Adipose tissue (tissue), 3 donors: Measurements from ENCODE around the gene UBL4A. TPM values are rescaled to one million over a fixed set of nuclear protein-coding genes. Genes with fewer than 3 reads are reported as not detected.

Experiments
- H3K27ac ChIP-seq: one replicate; pipeline ENCODE4 v1.5.1; 2013; ENCODE audit warnings: low read depth, low read length
- WGBS, 3 donors: extraction: QIAGEN DNeasy Blood & Tissue Kit; methylation state at CpG; one replicate each; pipeline ENCODE4 v1.1.7; 2013; 5-methylcytosine and 5-hydroxymethylcytosine counted together
- polyA plus RNA-seq, 3 donors: library from polyadenylated mRNA; stranded (reverse); fragments of 200-250 nt; gene quantifications; one replicate each; pipeline ENCODE4 v1.2.3, GENCODE V29; 2013
- donor health status: healthy with polysubstance abuse.
- donor health status: Bipolar disorder and iron deficiency.
- donor health status: healthy.

Gene UBL4A
- polyA plus RNA-seq, 3 donors: 20.6 to 35.4 (median 24.3) TPM

GRCh38 chrX:154435171-154435733 lies 51.2 kb downstream of the UBL4A start:
- WGBS, 3 donors: 94 to 96% (median 94%) methylated on average over 17 to 19 of the region's 19 CpGs
- H3K27ac ChIP-seq: no peak overlapping the region

DNA sequence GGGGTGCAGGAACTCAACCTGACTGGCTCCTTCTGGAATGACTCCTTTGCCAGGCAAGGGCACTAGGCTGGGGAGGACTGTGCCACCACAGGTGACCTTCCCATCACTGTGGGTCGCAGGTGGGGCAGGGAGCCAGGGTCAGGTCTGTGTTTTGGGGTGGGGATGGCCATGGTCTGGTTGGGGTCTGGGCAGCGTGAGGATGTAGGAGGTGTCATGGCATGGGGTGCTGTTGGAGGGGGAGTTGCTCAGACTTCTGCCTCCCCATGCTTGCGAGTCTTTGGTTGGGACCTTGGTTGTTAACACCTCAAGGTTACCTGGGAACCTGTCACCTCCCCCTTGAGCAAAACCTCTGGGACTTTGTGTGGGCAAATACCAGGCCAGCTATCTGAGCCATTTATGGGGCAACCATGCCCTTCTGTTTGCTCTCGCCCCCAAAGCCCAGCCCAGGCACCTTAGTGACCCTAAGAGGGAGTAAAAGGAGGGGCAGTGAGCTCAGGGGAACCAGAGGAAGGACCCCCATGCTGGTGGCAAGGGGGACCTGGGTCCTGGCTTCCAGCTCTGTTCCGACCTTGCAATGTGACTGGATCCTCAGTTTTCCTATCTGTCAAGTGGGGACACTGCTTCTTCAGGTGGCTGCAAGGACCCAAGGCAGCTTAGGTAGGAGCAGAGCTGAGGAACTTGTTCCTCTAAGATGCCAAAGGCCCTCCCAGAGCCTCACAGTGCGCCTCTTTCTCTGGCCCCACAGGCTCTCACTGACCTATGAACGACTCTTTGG lies 51.8 kb downstream of the UBL4A start:
- no peak overlapping the region for H3K27ac ChIP-seq
- 79 to 96% (median 92%) methylated on average over 7 of the region's 7 CpGs for WGBS, 3 donors

Other genes with a start within 250 kb of the UBL4A start
- gene OPN1MW3, start 229.0 kb downstream of the UBL4A start, polyA plus RNA-seq: not detected
- not detected for gene TEX28, start 191.5 kb downstream of the UBL4A start, polyA plus RNA-seq
- gene TKTL1, start 190.8 kb downstream of the UBL4A start, polyA plus RNA-seq: under 1 TPM; 0.05 to 0.40 (median 0.11) TPM
- 100 to 1,000 TPM; 118 to 552 (median 446) TPM for gene FLNA, start 112.0 kb downstream of the UBL4A start, polyA plus RNA-seq
- 100 to 1,000 TPM in 1 of 3 donors, 10 to 100 TPM in 2; 66.4 to 115 (median 90.5) TPM for gene EMD, start 107.3 kb downstream of the UBL4A start, polyA plus RNA-seq
- gene RPL10, start 88.2 kb downstream of the UBL4A start, polyA plus RNA-seq: 1,000 to 10,000 TPM; 6,483 to 8,176 (median 7,781) TPM
- 10 to 100 TPM in 2 of 3 donors, 1 to 10 TPM in 1; 7.5 to 26.6 (median 18.6) TPM for gene DNASE1L1, start 77.4 kb downstream of the UBL4A start, polyA plus RNA-seq
- 10 to 100 TPM; 22.4 to 45.8 (median 35.2) TPM for gene TAFAZZIN, start 75.1 kb downstream of the UBL4A start, polyA plus RNA-seq
- gene ATP6AP1, start 57.9 kb downstream of the UBL4A start, polyA plus RNA-seq: 10 to 100 TPM; 30.9 to 68.7 (median 45.9) TPM
- gene GDI1, start 49.5 kb downstream of the UBL4A start, polyA plus RNA-seq: 10 to 100 TPM; 50.7 to 95.3 (median 94.8) TPM
- 100 to 1,000 TPM in 2 of 3 donors, 10 to 100 TPM in 1; 52.0 to 111 (median 106) TPM for gene FAM50A, start 42.5 kb downstream of the UBL4A start, polyA plus RNA-seq
- 10 to 100 TPM in 1 of 3 donors, 1 to 10 TPM in 2; 6.3 to 11.6 (median 9.7) TPM for gene PLXNA3, start 28.3 kb downstream of the UBL4A start, polyA plus RNA-seq
- gene LAGE3, start 7.3 kb downstream of the UBL4A start, polyA plus RNA-seq: 10 to 100 TPM; 20.6 to 30.0 (median 23.1) TPM
- 10 to 100 TPM; 19.4 to 26.7 (median 25.0) TPM for gene SLC10A3, start 4.0 kb upstream of the UBL4A start, polyA plus RNA-seq
- 10 to 100 TPM; 48.9 to 61.5 (median 49.3) TPM for gene FAM3A, start 29.6 kb upstream of the UBL4A start, polyA plus RNA-seq
- 10 to 100 TPM; 17.6 to 88.4 (median 33.6) TPM for gene G6PD, start 60.2 kb upstream of the UBL4A start, polyA plus RNA-seq
- 10 to 100 TPM; 10.6 to 29.0 (median 20.2) TPM for gene IKBKG, start 61.0 kb upstream of the UBL4A start, polyA plus RNA-seq
- gene CTAG1A, start 98.5 kb upstream of the UBL4A start, polyA plus RNA-seq: under 1 TPM in 1 of 3 donors, not detected in 2; 0.51 TPM
- under 1 TPM in 1 of 3 donors, not detected in 2; 0.59 TPM for gene CTAG1B, start 132.7 kb upstream of the UBL4A start, polyA plus RNA-seq
- 1 to 10 TPM in 1 of 3 donors, not detected in 2; 8.5 TPM for gene CTAG2, start 167.0 kb upstream of the UBL4A start, polyA plus RNA-seq